Stimulated activated CD4-positive, alpha-beta T cell treated with anti-CD3 and anti-CD28 coated beads, Interleukin-12 subunit alpha, Interleukin-12 subunit beta, amount 100 ng/mL, for 4 hours (primary cell): Measurements from ENCODE around the gene GRAMD2A.

Experiments used
- DNase-seq: peaks from one replicate; pipeline ENCODE4 v3.0.0-alpha.2; 2020

GRAMD2A gene

DNA sequence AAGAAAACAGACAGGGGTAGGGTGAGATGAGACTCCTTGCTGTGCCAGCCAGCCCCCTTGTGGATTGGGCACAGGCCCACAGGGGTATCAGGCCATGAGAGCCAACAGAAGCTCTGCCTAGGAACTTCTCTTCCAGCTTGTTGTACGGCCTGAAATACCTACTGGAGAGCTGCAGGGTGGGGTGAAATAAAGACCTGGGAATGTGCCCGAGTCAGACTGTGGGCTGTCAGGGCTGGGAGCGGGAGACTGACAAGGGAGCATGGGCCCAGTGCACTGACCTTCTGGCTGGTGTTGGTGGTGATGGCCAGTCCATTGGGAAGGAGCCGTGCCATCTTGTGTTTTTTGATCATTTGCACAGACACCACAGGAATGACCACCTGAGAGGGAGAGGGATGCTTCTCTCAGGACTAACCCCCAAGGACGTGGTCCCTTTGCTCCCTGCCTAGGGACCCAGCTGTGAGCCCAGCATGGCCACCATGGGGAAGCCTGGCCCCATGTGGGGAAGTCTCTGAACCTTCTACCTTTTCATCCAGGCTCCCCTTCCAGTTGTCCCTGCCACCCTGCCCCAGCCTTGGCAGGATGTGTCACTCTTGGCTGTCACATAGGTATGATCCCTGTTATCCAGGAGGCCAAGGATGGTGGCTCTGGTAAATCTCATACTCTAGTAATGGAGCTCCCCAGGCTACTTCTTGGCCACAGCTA, 30.7 kb downstream of the GRAMD2A start:
- no peak for DNase-seq

DNA sequence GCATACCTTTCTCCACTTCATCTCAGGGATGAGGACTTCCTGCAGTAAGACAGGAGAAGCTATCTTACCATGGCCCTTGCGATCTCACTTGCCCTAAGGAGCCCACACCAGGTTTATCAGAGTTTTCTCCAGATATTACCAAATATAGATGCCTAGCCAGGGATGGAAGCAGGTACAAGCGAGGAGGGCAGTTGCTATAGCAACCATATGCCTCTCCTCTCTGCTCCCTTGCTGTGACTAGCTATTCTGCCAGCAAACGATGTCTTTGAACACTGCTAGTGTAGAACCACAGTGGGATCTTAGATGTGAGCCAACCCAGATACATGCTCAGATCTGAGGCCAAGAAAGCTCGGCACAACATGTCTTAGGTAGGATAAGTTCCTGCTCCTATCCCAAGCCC, 33.9 kb downstream of the GRAMD2A start:
- no peak for DNase-seq

DNA sequence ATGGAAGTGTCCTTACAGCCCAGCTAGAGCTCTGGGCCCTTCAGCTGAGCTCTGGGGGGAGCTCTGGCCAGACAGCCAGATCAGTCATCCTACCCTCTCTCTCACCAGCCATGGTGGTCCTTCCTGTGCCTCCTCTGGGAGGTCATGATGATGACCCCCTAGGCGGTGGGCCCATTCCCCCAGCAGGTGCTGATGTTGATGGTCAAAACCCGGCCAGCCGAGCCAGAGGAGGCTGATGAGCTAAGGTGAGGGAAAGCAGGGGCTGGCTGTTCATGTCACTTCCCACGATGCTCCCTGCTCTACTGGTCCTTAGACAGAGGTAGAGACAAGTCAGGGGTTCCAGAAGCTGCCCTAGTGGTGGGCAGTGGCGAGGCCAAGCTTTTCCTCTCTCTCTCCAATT, 35.0 kb downstream of the GRAMD2A start:
- DNase-seq, result no peak

DNA sequence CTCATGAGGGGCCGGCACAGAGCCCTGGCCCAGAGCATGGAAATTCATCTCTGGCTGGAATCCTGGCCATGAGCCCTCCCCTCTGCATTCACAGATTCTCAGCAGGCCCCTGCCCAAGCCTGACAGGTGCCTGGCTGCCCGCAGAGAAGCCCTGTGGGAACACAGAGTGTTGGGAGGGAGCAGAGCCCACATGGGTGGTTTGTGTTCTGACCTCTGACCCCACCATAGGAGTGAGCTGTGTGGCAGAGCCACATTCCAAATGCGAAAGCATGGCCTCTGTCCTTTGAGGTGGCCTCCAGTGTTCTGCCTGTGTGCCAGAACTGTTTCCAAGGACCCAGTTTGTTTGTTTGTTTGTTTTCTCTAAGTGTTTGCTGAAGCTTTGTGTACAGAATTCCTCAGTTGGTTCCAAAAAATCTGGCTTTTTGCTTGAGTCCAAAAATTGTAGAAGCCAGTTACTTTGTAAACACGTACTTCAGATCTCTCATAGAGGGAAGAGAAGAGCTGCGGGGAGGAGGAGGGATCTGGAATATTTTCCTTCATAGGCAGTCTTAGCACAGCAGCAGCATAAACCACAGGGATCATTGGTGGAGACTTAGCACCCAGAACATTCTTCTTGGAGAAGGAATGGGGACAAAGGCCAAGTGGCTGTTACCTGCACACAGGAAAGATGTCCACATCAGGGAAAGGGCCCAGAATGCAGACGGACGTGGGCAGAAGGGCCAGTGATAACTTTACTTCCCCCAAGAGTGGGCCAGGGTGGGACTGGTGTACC, 36.0 kb downstream of the GRAMD2A start:
- DNase-seq, result no peak

DNA sequence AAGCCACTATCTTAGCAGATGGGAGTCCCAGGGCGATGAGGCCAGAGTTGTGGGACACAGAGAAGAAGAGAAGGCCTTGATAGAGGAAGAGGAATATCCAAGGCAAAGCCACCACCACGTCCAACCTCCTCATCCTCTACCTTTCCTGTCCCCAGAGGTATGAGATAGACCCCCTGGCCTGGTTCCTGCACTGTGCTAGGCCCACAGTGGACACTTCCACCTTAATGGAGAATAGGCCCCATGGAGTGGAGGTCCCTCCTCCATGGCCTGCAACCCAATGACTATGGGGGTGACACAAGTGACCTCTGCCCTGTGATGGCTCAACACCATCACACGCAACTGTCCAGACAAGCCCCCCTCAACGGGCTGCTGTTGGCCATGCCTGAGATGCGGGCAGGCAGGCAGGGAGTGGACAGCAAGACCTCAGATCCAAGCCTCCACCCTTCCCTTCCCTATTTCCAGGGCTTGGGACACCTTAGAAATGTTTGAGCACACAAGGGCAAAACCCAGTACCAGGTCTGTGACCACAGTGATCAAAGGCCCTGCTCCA, 36.8 kb downstream of the GRAMD2A start:
- DNase-seq, result no peak

DNA sequence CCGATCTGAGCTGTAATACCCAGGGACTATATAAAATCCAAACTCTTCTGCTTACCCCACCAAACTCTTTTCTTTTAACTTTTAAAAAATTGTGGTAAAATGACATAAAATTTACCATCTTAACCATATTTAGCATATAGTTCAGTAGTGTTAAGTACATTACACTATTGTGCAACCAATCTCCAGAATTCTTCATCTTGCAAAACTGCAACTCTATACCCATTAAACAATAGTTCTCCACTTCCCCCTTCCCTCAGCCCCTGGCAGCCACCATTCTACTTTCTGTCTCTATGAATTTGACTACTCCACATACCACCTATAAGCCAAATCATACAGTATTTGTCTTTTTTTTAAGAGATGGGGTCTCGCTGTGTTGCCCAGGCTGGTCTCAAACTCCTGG, 40.7 kb downstream of the GRAMD2A start:
- no peak for DNase-seq

DNA sequence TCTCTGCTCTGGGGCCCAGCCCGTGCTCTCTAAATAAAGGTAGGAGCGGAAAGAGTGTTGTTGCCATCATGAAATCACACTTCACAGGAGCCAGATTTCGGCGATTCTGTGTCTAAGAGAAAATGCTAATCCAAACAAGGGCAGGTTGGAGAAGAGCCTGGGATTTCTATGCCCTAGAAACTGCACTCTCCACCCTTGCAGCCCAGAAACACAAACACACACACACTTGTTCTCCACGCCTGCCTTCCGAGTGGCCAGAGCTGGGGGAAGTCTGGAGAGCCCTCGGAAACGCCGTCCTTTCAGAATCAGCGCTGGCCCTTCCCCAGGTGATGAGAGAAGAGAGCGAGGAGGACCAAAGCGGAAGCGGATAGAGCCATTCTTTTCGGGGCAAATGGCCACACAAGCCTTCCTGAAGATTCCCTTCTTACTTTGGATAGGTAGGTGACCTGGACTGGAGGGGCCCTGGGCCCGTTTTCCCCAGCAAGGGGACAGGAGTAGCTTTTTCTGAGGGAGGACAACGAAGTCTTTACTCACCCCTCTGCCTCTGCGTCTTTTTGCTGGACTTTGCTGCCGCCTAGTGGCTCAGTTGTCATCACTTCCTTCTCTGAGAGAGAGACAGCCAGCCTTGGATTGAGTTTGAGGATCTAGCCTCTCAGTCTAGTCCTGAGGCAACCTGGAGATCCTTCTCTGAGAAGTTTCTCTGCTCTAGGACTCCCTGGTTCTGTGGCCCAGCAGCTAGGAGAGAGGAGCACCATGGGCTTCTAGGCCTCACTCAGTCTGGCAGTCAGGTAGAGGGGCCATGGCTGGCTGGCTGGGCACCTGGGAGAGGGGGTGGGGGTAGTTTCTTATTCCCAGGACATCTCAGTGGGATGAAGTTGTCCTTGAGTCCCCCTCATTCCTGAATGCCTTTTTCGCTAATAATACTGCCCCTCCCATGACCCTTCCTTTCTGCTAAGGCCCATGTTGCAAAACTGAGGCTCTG, 41.7 kb downstream of the GRAMD2A start:
- peak; percentile 82 for DNase-seq

DNA sequence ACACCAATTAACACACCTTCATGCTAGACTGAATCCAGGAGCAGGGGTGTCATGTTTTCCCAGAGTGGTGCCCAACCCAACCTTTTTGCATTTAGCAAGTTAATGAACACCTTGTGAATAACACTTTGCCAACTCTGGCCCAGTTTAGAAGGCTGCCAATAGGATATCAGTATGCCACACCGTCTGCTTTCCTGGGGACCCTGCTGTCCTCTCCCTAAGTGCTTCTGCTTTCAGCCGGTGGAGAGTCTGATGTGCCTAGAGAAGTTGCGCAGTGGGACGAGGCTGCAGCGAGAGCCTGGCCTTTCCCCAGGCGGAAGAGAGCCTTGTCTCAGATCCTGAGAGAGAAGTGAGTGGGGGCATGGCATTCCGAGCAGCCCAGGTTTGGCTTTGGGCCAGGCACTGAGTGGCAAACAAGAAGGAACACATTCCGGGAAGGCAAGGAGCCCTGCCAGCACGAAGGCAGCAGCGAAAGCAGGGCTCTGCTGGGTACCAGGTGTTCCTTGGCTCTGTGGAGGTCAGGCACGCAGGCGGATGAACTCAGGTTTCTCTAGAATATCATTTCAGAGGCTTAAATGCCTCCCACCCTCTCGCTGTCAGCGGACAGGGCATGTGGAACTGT, 42.5 kb downstream of the GRAMD2A start:
- DNase-seq, result no peak

DNA sequence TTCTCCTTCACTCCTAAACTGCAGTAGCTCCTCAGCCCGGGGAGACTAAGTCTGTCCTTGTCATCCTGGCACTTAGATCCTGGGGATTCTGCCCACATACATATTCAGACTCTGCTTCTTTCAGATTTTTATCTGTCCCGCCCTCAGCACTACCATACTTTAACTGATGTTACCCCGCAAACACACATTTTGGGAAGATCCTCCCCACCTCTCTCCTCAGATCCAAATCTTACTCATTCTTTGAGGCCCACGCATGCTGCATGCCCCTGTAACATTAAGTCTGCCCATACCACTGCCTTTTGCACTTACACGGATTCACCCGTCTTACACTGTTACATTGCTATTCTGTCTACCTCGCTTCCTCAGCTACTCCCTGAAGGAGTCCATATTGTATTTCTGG, 43.3 kb downstream of the GRAMD2A start:
- DNase-seq, result no peak

DNA sequence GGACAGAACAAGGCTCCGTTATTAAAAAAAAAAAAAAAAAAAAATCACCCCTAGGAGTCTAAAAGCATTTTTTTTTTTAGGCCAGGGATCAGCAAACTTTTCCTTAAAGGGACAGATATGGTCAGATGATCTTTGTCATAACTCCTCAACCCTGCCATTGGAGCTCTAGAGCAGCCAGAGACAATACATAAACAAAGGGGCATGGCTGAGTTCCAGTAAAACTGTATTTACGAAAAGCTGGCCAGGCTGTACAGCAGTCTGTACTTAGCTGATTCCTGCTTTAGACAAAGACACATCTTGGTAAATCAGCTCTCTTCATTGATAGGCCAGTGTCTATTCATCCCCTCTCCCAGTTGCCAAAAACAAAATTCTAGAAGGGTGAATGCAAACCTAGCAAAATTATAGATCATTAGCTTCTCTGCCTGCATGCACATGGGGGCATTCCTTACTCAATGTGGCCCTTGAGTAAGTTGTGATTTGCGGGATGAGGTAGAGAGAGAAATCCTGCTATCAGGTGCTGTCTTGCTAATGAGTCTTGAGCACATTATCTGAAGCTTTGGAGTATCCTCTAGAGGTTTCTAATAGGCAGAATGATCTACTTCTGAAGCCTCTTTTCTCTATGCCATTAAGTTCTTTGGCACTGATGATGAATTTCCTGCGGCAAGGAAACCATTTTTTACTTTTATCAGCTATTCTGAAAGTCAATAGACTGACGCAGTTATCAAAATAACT, 44.2 kb downstream of the GRAMD2A start:
- DNase-seq, result no peak

DNA sequence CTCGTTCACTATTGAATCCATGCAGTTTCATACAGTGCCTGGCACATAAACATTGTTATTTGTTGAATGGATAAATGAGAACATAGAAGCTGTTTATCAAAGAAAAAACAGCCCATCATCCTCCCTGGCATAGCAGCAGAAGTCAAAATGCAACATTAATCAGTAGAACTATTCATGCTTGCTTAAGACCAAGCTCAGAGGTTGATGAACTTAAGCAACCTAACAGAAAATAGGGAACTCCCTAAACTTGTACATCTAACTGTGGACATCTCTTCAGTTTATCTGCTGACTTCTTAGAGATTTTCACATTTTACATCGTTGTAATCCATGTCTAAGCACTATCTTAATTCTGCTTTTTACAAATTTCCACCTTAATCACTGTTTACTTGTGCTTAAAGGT, 50.2 kb downstream of the GRAMD2A start:
- DNase-seq, result no peak

DNA sequence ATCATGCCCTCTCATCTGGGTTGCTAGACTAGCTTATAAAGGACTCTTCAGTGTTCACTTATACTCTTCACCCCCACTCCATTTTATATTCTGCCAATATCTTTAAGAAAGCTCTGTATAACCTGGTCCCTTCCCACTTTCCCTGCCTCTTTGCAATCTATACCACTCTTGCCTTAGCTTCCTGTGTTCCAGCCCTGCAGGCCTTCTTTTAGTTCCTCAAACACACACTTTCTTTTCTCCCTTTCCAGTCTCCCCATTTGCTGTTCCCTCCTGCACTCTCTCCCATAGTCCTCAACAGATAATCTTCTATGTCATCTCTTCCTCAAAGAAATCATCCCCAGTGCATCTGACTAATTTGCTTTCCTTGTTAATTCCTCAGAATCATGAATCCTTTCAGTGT, 50.7 kb downstream of the GRAMD2A start:
- no peak for DNase-seq

DNA sequence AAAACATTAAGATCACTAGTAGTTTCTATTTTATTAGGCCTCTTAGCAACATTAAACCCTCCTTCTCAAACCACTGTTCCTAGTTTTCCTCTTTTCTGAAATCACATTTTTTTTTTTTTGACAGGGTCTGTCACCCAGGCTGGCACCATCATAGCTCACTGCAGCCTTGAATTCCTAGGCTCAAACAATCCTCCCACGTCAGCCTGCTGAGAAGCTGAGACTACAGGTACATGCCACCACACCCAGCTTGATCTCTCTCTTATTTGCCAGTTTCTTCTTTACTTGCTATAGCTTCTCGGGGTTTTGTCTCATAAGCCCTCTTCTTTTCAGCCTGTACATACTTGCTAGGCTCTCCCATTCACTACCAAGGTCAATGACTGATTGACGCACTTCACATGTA, 51.4 kb downstream of the GRAMD2A start:
- no peak for DNase-seq

DNA sequence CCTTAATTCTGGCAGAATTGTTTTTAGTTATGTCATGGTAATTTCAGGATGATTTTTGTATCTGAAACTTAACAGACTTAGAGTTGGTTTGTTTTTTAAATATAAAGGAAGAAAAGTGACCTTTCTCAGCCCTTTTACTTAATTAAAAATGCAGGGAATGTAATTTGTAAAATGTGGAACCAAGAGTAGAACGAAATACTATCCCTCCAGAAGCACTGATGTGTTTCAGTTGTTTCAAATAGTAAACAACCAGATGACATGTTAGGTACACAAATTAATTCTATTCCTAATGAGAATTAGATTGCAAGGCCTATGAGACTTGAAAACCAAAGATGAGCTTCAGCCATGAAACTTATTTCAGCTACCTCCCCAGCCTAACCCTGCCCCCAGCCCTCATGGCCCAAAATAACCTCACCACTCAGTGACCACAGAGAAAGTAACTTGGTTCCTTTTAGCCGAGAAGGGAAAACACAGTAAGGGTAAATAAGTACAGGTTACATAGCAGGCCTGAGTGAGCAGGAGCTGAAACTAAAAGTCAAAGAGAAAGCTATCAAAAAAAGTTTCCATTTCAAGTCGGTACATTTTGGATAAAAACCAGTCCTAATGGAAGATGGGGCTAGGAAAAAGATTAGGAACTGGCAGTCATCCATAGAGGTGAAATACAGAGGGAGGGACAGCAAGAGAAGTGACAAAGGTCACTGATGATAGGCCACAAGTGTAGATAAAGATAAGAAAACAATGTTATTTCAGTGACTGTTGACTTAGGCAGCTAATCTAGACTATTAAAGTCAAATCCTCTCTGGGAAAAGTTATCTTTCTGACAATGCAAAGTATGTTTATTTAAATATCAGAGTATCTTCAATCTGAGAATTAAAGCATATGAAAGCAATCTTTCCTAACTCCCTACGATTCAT, 56.2 kb downstream of the GRAMD2A start:
- DNase-seq, result no peak

DNA sequence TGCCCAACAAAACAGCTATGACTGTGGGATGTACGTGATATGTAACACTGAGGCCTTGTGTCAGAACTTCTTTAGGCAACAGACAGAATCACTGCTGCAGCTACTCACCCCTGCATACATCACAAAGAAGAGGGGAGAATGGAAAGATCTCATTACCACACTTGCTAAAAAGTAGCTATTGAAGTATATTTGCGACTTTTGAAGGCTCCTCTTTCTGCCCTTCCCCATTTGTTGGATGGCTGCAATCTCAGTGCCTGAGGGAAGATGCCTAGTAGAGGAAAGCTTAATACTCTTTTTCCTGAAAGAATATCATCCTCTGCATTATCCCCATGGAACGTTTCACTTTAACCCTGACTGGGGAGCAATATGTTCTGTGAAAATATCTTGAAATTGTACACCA, 57.5 kb downstream of the GRAMD2A start:
- DNase-seq, result no peak

DNA sequence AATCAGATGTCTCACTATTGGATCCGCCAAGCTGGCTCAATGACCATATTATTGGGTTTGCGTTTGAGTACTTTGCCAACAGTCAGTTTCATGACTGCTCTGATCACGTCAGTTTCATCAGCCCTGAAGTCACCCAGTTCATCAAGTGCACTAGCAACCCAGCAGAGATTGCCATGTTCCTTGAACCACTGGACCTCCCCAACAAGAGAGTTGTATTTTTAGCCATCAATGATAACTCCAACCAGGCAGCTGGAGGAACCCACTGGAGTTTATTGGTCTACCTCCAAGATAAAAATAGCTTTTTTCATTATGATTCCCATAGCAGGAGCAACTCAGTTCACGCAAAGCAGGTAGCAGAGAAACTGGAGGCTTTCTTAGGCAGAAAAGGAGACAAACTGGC, 57.9 kb downstream of the GRAMD2A start:
- no peak for DNase-seq

DNA sequence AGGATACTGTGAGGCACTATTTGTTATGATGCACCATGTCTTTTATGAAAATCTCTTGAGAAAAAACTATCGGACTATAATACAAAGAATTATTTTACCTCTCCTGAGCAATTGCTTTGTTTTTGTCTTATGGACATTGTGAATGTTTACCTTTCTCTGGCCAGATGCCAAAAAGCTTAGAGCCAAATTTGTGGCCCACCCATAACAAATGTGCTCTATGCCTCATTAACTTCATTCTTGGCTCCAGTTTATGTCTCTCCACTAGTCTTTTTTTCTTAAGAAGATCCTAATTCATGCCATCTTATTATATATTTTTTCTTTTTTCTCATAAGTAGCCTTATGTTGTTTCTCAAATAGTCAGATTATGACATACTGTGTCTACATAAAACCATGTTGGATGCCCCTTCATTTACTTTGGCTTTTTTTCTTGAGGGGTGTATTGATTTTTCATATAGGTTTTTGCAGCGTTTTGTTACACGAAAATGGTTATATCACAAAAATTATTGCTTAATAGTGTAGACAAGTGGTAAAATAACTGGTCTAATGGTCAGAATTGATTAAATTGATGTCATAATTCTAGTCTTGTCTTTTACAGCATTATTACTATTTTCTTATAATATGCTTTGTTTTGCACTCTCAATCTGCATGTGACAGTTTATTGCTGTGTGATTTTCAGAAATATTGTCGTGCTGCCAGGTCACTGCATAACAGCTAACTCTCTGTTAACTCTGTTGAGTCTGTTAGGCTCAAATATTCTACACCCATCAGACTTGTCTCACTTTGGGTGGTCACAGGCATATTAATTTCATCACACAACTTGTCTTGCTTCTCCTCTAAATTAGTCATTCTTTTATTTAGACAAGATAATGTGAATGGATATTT, 61.2 kb downstream of the GRAMD2A start:
- DNase-seq, result no peak

DNA sequence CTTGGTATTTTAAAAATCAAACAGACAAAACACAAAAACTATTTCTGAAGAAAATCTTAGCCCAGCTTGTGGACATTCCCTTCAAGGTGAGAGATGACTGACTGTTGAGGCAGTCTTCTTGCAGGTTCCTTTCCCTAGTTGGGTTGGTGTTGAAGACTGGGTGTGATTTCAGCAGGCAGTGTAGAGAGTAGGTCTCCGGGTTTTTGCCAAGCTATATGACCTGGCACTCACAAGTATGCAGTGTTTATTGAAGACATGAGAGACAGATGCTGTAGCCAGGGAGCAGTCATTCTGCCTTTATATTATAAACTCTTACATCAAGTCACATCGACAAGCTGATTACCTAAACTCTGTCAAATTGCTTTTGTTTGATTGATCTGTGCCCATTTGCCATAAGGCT, 61.9 kb downstream of the GRAMD2A start:
- DNase-seq, result no peak

DNA sequence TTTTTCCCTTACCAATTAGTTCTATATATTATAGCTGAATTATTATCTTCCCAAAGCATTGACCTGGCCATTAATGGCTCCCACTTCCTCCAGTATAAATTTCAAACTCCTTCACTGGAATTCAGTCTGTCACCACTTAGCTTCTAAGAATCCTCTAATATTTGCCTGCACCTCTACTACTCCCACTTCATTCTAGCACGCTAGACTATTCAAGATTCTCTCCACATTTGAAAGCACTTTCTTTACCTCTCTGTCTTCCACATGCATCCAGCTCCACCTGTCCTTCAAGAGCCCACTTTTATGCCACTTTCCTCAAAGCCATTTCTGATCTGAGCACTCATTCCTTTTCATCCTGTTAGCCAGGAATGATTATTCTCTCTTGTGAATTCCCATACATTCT, 64.4 kb downstream of the GRAMD2A start:
- DNase-seq, result no peak

DNA sequence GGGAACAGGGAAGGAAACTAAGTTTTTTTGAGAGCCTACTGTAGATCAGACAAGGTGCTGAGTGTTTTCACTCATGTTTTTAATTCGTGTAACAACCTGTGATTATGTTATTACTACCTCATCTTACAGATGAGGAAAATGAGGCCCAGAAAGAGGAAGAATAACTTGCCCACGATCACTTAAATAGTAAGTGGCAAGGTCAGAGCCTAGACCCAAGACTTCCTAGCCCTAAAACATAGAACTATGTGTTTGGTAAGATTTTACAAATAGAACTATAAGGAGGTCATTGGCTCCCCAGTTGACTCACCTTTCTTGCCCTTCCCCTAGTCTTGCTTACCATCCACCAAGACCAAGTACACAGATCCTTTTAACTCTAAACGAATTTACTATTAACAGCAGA, 65.7 kb downstream of the GRAMD2A start:
- DNase-seq, result no peak
